ENCODE measurements around the gene ASPG.

The ASPG gene

GRCh38 chr14:104075530-104076151 is 9.9 kb upstream of the ASPG start:
- FAIRE-seq = no peak

GRCh38 chr14:104076743-104077142 is 8.8 kb upstream of the ASPG start:
- FAIRE-seq (no peak), DNase-seq (ENCODE audit: low spot score) (no peak)

More at GRCh38 chr14:104075530-104076151, 9.9 kb upstream of the ASPG start:
- DNase-seq (ENCODE audit: low spot score) = no peak

GRCh38 chr14:104078031-104078455 is 7.5 kb upstream of the ASPG start:
- no peak for FAIRE-seq

GRCh38 chr14:104080376-104081260 is 4.9 kb upstream of the ASPG start:
- DNase-seq (ENCODE audit: low spot score) = no peak
- FAIRE-seq = no peak

More at GRCh38 chr14:104078031-104078455, 7.5 kb upstream of the ASPG start:
- DNase-seq (ENCODE audit: low spot score) = peak; percentile 88

GRCh38 chr14:104081261-104081835 is 4.2 kb upstream of the ASPG start:
- FAIRE-seq (no peak), DNase-seq (ENCODE audit: low spot score) (no peak)

GRCh38 chr14:104081951-104082464 is 3.5 kb upstream of the ASPG start:
- DNase-seq (ENCODE audit: low spot score) = no peak
- FAIRE-seq = no peak

GRCh38 chr14:104082807-104083206 is 2.7 kb upstream of the ASPG start:
- DNase-seq (ENCODE audit: low spot score) (no peak), FAIRE-seq (no peak)

GRCh38 chr14:104084251-104085002 is 1.1 kb upstream of the ASPG start:
- DNase-seq (ENCODE audit: low spot score) (no peak), FAIRE-seq (no peak)

GRCh38 chr14:104085889-104086201 is 345 bp downstream of the ASPG start:
- no peak for FAIRE-seq
- DNase-seq (ENCODE audit: low spot score) = no peak

- no peak for FAIRE-seq
- DNase-seq (ENCODE audit: low spot score) = no peak
These were observed 735 bp downstream of the ASPG start for GRCh38 chr14:104086210-104086660.

- DNase-seq (ENCODE audit: low spot score) (no peak), FAIRE-seq (no peak)
These were observed 1.4 kb downstream of the ASPG start for GRCh38 chr14:104086661-104087461.

GRCh38 chr14:104087505-104087904 is 2.0 kb downstream of the ASPG start:
- no peak for FAIRE-seq
- DNase-seq (ENCODE audit: low spot score) = no peak

GRCh38 chr14:104087981-104088850 is 2.7 kb downstream of the ASPG start:
- no peak for FAIRE-seq
- no peak for DNase-seq (ENCODE audit: low spot score)

- FAIRE-seq (no peak), DNase-seq (ENCODE audit: low spot score) (no peak)
These were observed 4.7 kb downstream of the ASPG start for GRCh38 chr14:104090071-104090748.

GRCh38 chr14:104091061-104091926 is 5.8 kb downstream of the ASPG start:
- FAIRE-seq = no peak
- no peak for DNase-seq (ENCODE audit: low spot score)

- no peak for FAIRE-seq
These were observed 6.6 kb downstream of the ASPG start for GRCh38 chr14:104091927-104092771.

GRCh38 chr14:104092931-104093365 is 7.4 kb downstream of the ASPG start:
- no peak for DNase-seq (ENCODE audit: low spot score)
- no peak for FAIRE-seq

More at GRCh38 chr14:104091927-104092771, 6.6 kb downstream of the ASPG start:
- DNase-seq (ENCODE audit: low spot score) = no peak

Data from urothelium cell line (cell line).